ENCODE results near the gene BNIPL.

DNA sequence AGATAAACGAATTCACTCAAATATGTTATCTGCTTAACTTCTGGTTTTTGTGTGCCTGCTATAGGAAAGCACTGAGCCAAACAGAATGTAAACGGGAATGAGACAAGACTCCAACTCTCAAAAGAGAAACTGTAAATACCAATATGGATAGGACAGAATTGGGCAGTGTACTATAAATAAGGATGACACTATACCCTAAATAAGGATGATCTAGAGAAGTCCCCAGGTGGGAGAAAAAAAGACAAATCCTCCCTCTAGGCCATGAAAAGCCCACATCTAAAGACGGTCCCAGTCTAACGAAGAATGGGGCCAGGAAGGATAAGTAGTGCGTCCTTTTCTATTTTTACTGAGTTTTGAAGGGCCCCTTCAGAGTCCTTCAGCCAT lies 32.7 kb downstream of the BNIPL start:
- TF ChIP-seq, protein P1, sequence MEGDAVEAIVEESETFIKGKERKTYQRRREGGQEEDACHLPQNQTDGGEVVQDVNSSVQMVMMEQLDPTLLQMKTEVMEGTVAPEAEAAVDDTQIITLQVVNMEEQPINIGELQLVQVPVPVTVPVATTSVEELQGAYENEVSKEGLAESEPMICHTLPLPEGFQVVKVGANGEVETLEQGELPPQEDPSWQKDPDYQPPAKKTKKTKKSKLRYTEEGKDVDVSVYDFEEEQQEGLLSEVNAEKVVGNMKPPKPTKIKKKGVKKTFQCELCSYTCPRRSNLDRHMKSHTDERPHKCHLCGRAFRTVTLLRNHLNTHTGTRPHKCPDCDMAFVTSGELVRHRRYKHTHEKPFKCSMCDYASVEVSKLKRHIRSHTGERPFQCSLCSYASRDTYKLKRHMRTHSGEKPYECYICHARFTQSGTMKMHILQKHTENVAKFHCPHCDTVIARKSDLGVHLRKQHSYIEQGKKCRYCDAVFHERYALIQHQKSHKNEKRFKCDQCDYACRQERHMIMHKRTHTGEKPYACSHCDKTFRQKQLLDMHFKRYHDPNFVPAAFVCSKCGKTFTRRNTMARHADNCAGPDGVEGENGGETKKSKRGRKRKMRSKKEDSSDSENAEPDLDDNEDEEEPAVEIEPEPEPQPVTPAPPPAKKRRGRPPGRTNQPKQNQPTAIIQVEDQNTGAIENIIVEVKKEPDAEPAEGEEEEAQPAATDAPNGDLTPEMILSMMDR (IDR thresholded peaks at IDR 0.05): no peak
- no peak for TF ChIP-seq POLR2A (IDR thresholded peaks at IDR 0.05)
